Diencephalon (tissue), 1 donor: ENCODE results near the gene PNMA6E. TPM values are rescaled to one million over a fixed set of nuclear protein-coding genes. Genes with fewer than 3 reads are reported as not detected.

Source experiments
- small RNA-seq: library from RNA; depleted of rRNA; stranded (forward); fragments of <200 nt; gene quantifications from one replicate; pipeline ENCODE3, GENCODE V24; 2014
- total RNA-seq: library from RNA; depleted of rRNA; stranded (reverse); fragments of >200 nt; gene quantifications from one replicate; pipeline ENCODE4 v1.2.3, GENCODE V29; 2014

Gene PNMA6E
- total RNA-seq = not detected

DNA sequence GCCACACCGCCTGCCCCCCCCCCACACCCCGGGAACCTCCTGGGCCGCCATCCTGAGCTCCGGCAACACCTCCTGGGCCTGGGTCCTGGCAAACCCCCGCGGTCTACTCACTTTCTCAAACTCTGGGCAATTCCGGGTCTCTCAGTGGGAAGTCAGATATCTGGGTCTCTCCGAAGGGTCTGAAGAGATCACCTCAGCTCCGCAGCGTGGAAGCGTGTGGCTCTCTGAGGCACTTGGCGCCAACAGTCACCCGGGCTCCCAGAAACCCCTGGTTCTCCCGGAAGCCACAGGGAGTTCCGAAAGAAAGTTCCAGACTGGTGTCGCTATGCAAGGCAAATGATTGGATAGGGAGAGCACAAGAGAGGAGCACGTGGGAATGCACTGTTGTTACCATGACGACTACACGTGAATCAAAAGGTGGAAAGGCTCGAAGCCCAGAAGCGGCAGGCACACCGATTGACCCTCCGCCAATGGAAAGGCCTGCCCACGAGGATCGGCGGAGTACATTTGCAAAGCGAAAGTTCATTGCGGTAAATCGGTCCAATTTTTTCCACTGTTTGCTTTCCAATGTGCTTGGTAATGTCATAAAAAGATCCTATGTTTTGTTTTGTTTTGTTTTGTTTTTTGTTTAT lies at the start of gene PNMA6E:
PNMA6E (minus strand) TSS at position 218 of the 632 bp plus-strand sequence. CDS start 2,501 bp downstream, outside the sequence.

DNA sequence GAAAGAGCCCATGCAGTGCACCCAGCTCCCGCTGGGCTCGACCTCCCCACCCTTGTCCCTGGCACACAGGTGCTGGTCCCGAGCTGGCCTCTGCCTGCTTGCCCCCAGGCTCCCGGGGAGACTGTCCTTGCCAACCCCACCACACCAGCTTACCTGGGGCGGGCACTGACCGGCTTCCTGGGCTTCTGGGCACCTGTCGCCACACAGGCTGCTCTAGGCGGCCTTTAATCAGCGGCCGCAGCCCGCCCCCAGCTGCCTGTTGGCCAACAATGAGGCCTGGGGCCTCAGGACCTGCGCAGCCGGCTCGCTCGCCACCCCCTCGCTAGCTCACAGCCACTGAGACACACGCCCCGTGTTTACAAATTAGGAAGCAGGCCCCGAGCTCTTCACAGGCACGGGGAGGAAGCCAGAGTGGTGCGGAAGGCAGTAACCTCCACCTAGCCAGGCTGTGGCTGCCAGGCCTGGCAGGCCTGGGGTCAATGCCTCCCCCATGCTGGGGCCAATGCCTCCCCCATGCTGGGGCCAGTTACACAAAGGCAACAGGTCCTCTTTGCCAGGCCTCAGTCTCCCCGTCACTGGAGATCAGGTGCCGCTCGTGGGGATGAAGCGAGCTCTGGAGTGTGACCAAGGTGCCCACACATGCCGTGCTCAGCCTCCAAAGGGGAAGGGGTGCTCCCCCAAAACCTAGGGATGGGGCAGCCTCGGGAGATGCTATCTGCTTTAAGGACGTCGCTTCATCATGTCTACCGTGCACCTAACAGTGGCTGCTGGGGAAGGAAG lies 44.9 kb upstream of the PNMA6E start, which contains the start of gene TREX2:
TREX2 (minus strand) TSS at position 201 of the 780 bp plus-strand sequence. CDS start 626 bp downstream, outside the sequence.

DNA sequence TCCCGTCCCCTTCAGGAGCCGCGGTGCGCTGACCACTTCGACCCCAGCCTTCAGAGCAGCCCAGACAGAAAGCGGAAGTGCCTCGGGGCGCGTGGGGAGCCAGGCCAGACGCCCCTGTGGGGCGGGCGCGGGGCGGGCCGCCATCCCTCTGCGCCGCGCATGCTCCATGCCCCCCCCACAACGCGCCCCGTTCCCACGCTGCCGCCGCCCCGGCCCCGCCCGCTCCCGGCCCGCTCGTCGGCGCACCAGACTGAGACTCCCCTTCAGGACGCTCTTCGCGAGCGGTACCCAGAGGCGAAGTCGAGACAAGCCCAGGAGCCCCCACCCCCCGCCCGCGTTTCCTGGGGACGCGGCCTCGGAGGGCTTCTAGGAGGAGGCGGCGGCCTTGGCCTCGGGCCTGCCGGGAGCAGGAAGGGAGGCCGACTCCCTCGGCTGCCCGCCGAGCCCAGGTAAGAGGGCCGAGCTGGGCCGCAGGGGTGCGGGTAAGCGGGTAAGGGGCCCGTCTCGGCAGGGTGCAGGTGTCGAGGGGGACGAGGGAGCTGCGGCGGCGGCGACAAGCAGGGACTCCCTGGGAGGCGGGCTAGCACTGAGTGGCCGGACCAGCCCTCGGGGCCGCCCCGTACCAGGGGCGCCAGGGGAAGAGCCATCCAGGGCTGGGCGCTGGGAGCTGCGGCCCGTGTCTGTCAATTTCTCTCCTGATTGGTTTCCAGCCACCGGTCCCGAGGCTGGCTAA lies 10.3 kb upstream of the PNMA6E start, which contains the start of gene ZFP92:
ZFP92 (plus strand) TSS at position 218 of the 733 bp plus-strand sequence. CDS start 6,851 bp downstream, outside the sequence.

Small RNAs within 50 kb of the gene (small RNA-seq; reads per million reads assigned to genes)
- gene AC152007.1 (not detected), gene RN7SL667P (not detected)

Other genes with a start within 250 kb of the PNMA6E start
- not detected for gene MAGEA1, start 222.1 kb downstream of the PNMA6E start, total RNA-seq
- gene PNMA6F, start 79.6 kb downstream of the PNMA6E start, total RNA-seq = 6.9 TPM
- 9.5 TPM for gene ZNF275, start 67.2 kb downstream of the PNMA6E start, total RNA-seq
- gene ZFP92, start 10.1 kb upstream of the PNMA6E start, total RNA-seq = 1.2 TPM
- 2.3 TPM for gene TREX2, start 44.7 kb upstream of the PNMA6E start, total RNA-seq
- 6.5 TPM for gene HAUS7, start 69.2 kb upstream of the PNMA6E start, total RNA-seq
- 7.6 TPM for gene BGN, start 93.6 kb upstream of the PNMA6E start, total RNA-seq
- 15.0 TPM for gene ATP2B3, start 116.3 kb upstream of the PNMA6E start, total RNA-seq
- 19.6 TPM for gene CCNQ, start 197.8 kb upstream of the PNMA6E start, total RNA-seq
- gene DUSP9, start 245.9 kb upstream of the PNMA6E start, total RNA-seq = 2.8 TPM